ENCODE results near the gene SERPINA12.
"Not testable (repeated sequence)": the region's sequence is repeated elsewhere in the genome, so short reads cannot be mapped to it uniquely, and the experiment has no call there.

Gene SERPINA12

DNA sequence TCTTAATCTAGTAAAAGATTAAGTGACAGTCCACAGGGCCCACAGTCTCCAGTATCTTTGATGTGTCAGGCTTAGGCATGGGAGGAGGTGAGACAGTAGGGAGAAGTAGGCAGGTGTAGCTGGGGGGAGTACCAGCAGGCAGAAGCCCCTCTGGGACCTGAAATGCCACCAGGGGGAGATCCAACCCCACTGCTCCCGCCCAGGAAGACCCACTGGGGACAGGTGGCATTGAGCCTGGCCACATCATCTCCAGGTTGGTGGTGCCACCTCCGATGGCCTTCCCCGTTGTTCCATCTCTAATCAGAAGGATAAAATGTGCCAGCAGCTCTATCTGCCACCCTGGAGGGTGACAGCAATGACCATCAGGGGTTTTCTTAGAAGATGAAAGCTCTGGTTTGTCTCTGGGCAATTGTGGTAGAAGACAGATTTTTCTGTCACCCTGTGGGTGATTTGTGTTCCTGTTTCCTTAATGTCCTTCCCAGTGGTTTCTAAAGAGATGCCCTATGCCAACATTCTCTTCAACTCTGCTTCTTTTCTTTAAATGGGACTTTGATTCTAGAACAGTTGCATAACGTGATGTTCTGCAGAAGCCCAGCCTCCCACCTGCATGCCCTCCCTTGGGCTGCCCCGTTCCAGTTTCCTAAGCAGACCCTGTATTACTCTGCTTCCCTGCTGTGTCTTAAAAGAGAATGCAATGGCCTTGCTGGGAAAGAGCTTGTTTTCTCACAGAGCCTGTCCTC, 12.3 kb upstream of the SERPINA12 start:
- TF ChIP-seq, protein P1, sequence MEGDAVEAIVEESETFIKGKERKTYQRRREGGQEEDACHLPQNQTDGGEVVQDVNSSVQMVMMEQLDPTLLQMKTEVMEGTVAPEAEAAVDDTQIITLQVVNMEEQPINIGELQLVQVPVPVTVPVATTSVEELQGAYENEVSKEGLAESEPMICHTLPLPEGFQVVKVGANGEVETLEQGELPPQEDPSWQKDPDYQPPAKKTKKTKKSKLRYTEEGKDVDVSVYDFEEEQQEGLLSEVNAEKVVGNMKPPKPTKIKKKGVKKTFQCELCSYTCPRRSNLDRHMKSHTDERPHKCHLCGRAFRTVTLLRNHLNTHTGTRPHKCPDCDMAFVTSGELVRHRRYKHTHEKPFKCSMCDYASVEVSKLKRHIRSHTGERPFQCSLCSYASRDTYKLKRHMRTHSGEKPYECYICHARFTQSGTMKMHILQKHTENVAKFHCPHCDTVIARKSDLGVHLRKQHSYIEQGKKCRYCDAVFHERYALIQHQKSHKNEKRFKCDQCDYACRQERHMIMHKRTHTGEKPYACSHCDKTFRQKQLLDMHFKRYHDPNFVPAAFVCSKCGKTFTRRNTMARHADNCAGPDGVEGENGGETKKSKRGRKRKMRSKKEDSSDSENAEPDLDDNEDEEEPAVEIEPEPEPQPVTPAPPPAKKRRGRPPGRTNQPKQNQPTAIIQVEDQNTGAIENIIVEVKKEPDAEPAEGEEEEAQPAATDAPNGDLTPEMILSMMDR (IDR thresholded peaks at IDR 0.05; ENCODE audit: low read depth, low read length): no peak
- H3K4me3 ChIP-seq (ENCODE audit: low read depth, low read length): no peak overlapping the region

DNA sequence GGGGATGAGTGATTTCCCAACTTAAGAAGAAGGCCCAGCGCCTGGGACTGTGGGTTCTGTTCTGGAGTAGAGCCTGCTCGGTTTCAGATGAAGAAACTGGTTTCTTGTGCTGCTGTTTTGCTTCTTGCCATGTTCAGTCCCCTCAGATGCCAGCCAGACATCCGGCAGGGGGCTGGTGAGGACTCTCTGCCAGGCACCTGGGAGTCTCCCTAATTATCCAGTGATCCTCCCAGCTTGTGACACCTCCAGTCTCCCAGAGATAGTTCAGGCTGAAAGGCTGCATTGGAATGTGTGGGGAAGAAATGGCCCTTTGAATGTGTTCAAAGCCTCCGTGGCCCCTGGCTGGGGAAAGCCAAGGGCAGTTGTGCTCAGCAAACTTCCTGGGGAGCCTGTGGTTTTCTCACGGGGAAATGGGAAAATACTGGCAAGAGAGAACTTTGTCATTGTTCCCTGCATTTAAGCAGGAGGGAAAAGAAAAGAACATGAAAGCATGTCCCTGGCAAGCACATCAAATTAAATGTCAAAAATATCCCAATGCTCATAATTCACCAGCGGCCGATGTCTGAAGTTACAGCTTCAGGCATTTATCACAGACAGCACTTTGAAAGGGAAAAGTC, 8.5 kb upstream of the SERPINA12 start:
- H3K4me3 ChIP-seq (ENCODE audit: low read depth, low read length): no peak overlapping the region
- TF ChIP-seq, protein P1 (IDR thresholded peaks at IDR 0.05; ENCODE audit: low read depth, low read length): no peak

DNA sequence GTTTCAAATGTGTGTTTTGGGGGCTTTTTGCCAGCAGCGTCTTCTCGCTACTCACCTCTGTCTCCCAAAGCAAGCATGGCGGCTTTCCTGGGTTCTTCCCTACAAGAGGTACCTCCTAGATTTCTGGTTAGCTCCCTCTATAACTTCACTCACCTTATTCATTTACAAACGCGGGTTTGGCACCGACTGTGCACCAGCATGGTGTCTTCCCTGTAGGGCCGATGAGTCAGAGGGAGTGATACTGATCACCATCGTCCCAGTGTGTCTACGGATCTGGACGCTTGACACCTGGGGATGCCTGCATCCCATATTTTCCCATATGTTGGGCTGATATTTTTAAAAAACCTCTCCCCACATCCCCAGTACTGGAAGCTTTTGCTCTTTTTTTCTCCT, 8.0 kb upstream of the SERPINA12 start:
- H3K4me3 ChIP-seq (ENCODE audit: low read depth, low read length): no peak overlapping the region
- TF ChIP-seq, protein P1 (IDR thresholded peaks at IDR 0.05; ENCODE audit: low read depth, low read length): no peak

DNA sequence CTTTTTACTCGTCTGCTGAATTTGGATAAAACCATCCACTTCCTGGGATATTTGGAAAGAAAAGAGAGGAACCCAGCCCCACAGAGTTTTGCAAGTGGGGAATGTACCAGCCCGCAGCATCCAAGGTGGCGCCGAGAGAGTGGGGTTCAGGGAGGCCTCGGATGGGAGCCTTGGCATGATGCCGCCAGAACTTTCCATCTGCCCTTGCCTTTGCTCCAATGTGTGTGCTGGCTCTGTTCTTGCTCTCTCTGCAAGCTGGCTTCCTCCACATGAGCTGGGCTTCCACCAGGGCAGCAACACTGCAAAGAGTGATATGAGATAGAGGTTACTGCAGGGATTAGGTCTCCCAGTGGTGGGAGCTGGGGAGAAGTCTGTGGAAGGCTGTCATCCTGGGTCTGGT, 6.6 kb upstream of the SERPINA12 start:
- TF ChIP-seq, protein P1 (IDR thresholded peaks at IDR 0.05; ENCODE audit: low read depth, low read length): no peak
- no peak overlapping the region for H3K4me3 ChIP-seq (ENCODE audit: low read depth, low read length)

DNA sequence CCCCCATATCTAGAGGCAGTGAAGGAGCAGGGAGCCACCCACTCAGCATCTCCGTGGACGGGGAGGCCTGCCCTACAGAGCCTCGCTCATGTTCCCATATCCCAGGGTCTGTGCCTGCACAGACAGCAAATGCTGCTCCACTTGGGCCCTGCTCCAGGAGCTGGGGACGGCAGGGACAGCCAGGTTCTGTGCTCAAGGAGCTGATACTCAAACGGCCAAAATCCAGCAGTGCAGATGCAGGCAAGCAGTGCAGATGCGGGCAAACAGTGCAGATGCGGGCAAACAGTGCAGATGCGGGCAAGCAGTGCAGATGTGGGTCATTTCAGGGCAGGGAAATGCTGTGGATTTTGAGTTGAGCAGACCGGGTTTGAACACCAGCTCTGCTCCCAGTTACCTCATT, 6.2 kb upstream of the SERPINA12 start:
- TF ChIP-seq, protein P1 (IDR thresholded peaks at IDR 0.05; ENCODE audit: low read depth, low read length): no peak
- H3K4me3 ChIP-seq (ENCODE audit: low read depth, low read length): no peak overlapping the region

DNA sequence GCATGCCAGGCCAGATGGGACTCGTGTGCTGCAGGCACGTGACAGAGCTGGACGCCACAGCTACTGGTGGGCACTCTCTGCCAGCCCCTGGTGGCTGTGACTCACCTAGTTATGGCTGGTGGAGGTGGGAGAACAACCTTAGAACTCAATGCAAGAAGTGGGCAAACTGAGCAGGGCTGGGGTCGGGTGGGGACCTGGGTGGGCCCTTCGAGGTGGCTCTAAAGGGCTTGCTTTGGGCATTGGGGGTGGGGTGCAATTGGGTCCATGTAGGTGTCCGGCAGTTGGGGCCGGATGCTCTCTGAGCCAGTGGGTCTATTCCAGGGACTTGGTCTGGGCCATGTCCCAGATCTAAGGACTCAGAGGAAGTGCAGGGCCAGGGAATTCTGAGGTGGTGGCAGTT, 5.1 kb upstream of the SERPINA12 start:
- no peak overlapping the region for H3K4me3 ChIP-seq (ENCODE audit: low read depth, low read length)
- TF ChIP-seq, protein P1 (IDR thresholded peaks at IDR 0.05; ENCODE audit: low read depth, low read length): no peak

DNA sequence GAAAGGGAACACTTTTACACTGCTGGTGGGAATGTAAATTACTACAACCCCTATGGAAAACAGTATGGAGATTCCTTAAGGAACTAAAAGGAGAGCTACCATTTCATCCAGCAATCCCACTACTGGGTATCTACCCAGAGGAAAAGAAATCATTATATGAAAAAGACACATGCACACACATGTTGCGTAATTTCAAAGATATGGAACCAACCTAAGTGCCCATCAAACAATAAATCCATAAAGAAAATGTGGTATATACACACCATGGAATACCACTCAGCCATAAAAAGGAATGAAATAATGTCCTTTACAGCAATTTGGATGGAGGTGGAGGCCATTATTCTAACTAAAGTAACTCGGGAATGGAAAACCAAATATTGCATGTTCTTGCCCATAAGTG, 1.2 kb upstream of the SERPINA12 start:
- not testable (repeated sequence) for H3K4me3 ChIP-seq (ENCODE audit: low read depth, low read length)
